B cell (primary cell): ENCODE data around the gene WDR83.

Source experiments
- CTCF ChIP-seq: fragments of 200-600 bp; IDR thresholded peaks from one replicate; pipeline ENCODE4 v1.8.0; 2022; ENCODE audit warnings: antibody characterized with exemption, mild to moderate bottlenecking
- EZH2 ChIP-seq: IDR thresholded peaks from 2 replicates; pipeline ENCODE4 v1.6.1; 2012; ENCODE audit warnings: borderline replicate concordance, low read depth, mild to moderate bottlenecking, moderate library complexity, low read length; ENCODE audit not compliant: insufficient read depth, poor library complexity, severe bottlenecking

- no peak for TF ChIP-seq CTCF
- no peak for TF ChIP-seq EZH2
Observed at GRCh38 chr19:12656899-12657571, 9.6 kb upstream of the WDR83 start.
